PFSK-1 (cell line): ENCODE data around the gene PIK3R1.

Experiments
- FOXP2 ChIP-seq: optimal IDR thresholded peaks from 2 replicates; pipeline ENCODE3; 2011; ENCODE audit warnings: borderline replicate concordance, control low read depth, inconsistent platforms; ENCODE audit not compliant: insufficient read depth; ENCODE audit errors: extremely low read length, extremely low read depth
- POLR2AphosphoS5 ChIP-seq: IDR thresholded peaks from 2 replicates; pipeline ENCODE4 v1.6.1; 2012; ENCODE audit warnings: low read depth, mild to moderate bottlenecking, control low read depth, low read length, moderate library complexity
- REST ChIP-seq, 2 experiments: IDR thresholded peaks; 2 replicates each; pipeline versions ENCODE4 v1.6.1 to v1.8.0; 2011 to 2012; ENCODE audit warnings: low read depth in 2 of 2, low read length in 2 of 2, control low read depth in 1 of 2, inconsistent platforms in 1 of 2, mild to moderate bottlenecking in 1 of 2, moderate library complexity in 1 of 2; ENCODE audit not compliant: insufficient read depth in 1 of 2
- SIN3A ChIP-seq: IDR thresholded peaks from 2 replicates; pipeline ENCODE4 v1.6.1; 2012; ENCODE audit warnings: mild to moderate bottlenecking, low read length, moderate library complexity, borderline replicate concordance; ENCODE audit not compliant: insufficient read depth
- TAF1 ChIP-seq: IDR thresholded peaks from 2 replicates; pipeline ENCODE4 v1.6.1; 2012; ENCODE audit warnings: low read length, control low read depth, borderline replicate concordance; ENCODE audit not compliant: insufficient read depth

The PIK3R1 gene

GRCh38 chr5:68225911-68226545, 10.5 kb downstream of the PIK3R1 start:
- TF ChIP-seq REST (IDR thresholded peaks at IDR 0.05; ENCODE audit: insufficient read depth in 1 of 2, low read depth in 2 of 2, low read length in 2 of 2): no peak
- no peak for TF ChIP-seq POLR2AphosphoS5
- no peak for TF ChIP-seq SIN3A
- no peak for TF ChIP-seq FOXP2
- no peak for TF ChIP-seq TAF1

- TF ChIP-seq FOXP2: no peak
- TF ChIP-seq SIN3A: no peak
- no peak for TF ChIP-seq POLR2AphosphoS5
- TF ChIP-seq REST (IDR thresholded peaks at IDR 0.05; ENCODE audit: insufficient read depth in 1 of 2, low read depth in 2 of 2, low read length in 2 of 2): no peak
- no peak for TF ChIP-seq TAF1
Measured at GRCh38 chr5:68226546-68227073, 11.1 kb downstream of the PIK3R1 start.

- TF ChIP-seq TAF1 (no peak), FOXP2 (no peak), SIN3A (no peak), REST (IDR thresholded peaks at IDR 0.05; ENCODE audit: insufficient read depth in 1 of 2, low read depth in 2 of 2, low read length in 2 of 2) (no peak), POLR2AphosphoS5 (no peak)
Measured at GRCh38 chr5:68227532-68228160, 12.1 kb downstream of the PIK3R1 start.

- TF ChIP-seq FOXP2 (no peak), TAF1 (no peak), POLR2AphosphoS5 (no peak), SIN3A (no peak), REST (IDR thresholded peaks at IDR 0.05; ENCODE audit: insufficient read depth in 1 of 2, low read depth in 2 of 2, low read length in 2 of 2) (no peak)
Measured at GRCh38 chr5:68229416-68229815, 13.9 kb downstream of the PIK3R1 start.
